Heart left ventricle (tissue), 16 donors: Measurements from ENCODE around the gene RASD2. TPM values are rescaled to one million over a fixed set of nuclear protein-coding genes. Genes with fewer than 3 reads are reported as not detected.

Source experiments
- ATAC-seq, 4 donors: fragments of 200-7000 bp; cut with Tn5 transposase; one replicate each; pipeline ENCODE4 v1.9.1; 2020 to 2022; ENCODE audit warnings: moderate library complexity in 4 of 4, mild to moderate bottlenecking in 3 of 4, moderate number of reproducible peaks in 1 of 4
- DNase-seq, 5 donors: peaks; one replicate each; pipeline ENCODE4 v3.0.0-alpha.2; 2020
- H3K27ac ChIP-seq, 12 donors: fragments of 200-600 bp; sonication (generic) in 4 of 12; one replicate each; pipeline versions ENCODE4 v1.5.0 to v1.8.0; 2016 to 2022; ENCODE audit warnings: mild to moderate bottlenecking in 2 of 12
- H3K27me3 ChIP-seq, 9 donors: fragments of 200-600 bp; sonication (generic) in 2 of 9; one replicate each; pipeline versions ENCODE4 v1.5.1 to v1.8.0; 2016 to 2022; ENCODE audit warnings: mild to moderate bottlenecking in 3 of 9
- H3K36me3 ChIP-seq, 9 donors: fragments of 200-600 bp; sonication (generic) in 2 of 9; one replicate each; pipeline versions ENCODE4 v1.5.0 to v1.8.0; 2018 to 2022; ENCODE audit warnings: mild to moderate bottlenecking in 2 of 9
- H3K4me1 ChIP-seq, 12 donors: fragments of 200-600 bp; sonication (generic) in 4 of 12; one replicate each; pipeline versions ENCODE4 v1.5.0 to v1.8.0; 2016 to 2022; ENCODE audit warnings: mild to moderate bottlenecking in 3 of 12
- H3K4me3 ChIP-seq, 12 donors: fragments of 200-600 bp; sonication (generic) in 4 of 12; one replicate each; pipeline versions ENCODE4 v1.5.0 to v1.8.0; 2017 to 2022; ENCODE audit warnings: mild to moderate bottlenecking in 9 of 12, moderate library complexity in 4 of 12
- H3K9me3 ChIP-seq, 12 donors: fragments of 200-600 bp; sonication (generic) in 4 of 12; one replicate each; pipeline versions ENCODE4 v1.5.0 to v1.8.0; 2016 to 2022; ENCODE audit warnings: mild to moderate bottlenecking in 1 of 12
- POLR2A ChIP-seq, 2 donors: fragments of 450-650 bp; IDR thresholded peaks; one replicate each; pipeline ENCODE4 v1.6.1; 2017; ENCODE audit warnings: antibody characterized with exemption in 2 of 2, mild to moderate bottlenecking in 2 of 2, moderate library complexity in 2 of 2
- WGBS, 4 donors: extraction: QIAGEN DNeasy Blood & Tissue Kit in 2 of 4; methylation state at CpG; one replicate each; pipeline versions ENCODE4 v1.1.5 to v1.1.7; 2013 to 2018; 5-methylcytosine and 5-hydroxymethylcytosine counted together
- intact Hi-C, 10 donors: fragments of 100-400 bp; cut with DNase I; formaldehyde crosslinking; loops; one replicate each; pipeline versions ENCODE4 v1.11.1 to v1.14.2; 2022
- polyA plus RNA-seq, 2 donors: library from polyadenylated mRNA; stranded (reverse); fragments of 200-250 nt; gene quantifications; one replicate each; pipeline ENCODE4 v1.2.3, GENCODE V29; 2013
- total RNA-seq, 9 donors: library from RNA; depleted of rRNA in 2 of 9; stranded (reverse); fragments of >200 nt in 2 of 9; fragmentation: NEBNext Ultra II Directional in 3 of 9; extraction: Animal tissue kit (Norgen Biotek cat#: 25700) in 3 of 9; gene quantifications; one replicate each; pipeline versions ENCODE4 v1.1.0 to v1.2.4, GENCODE V29; 2016 to 2023
- TF ChIP-seq, protein P1 (sequence below), 12 donors: fragments of 200-600 bp; sonication (generic) in 4 of 12; IDR thresholded peaks; one replicate each; pipeline versions ENCODE4 v1.5.0 to v1.8.0; 2018 to 2022; ENCODE audit warnings: antibody characterized with exemption in 12 of 12, mild to moderate bottlenecking in 5 of 12
- donor health status: ischemic (EF 13 %, LVEDD 7.1; RV severe dilation, severe dysfunction).
- donor health status: healthy with polysubstance abuse.
- donor health status: DM: no; HTN: yes; CAD: no.
- donor health status: DM: no; HTN: no; CAD: no.
- donor health status: ischemic (EF 25% LVEDD 6.9; RV normal size, moderate dysfunction).
- donor health status: ischemic (EF 25% LVEDD 5.7; RV mildly dilated, moderate dysfunction).
- donor health status: healthy.
- donor health status: DM: yes; HTN: yes; CAD: no.
- donor health status: ischemic (EF 35%, LVEDD 5.7; RV mildly dilated, moderate dysfunction).
- donor health status: nonischemic (EF 11% LVEDD 7.7; RV severe dilation, severe dysfunction).
- donor health status: DM: yes; HTN: yes; CAD: no.
- donor health status: PGD.
- donor health status: ischemic (EF 29% LVEDD 5.4; RV normal size, mild dysfunction).
- donor health status: nonischemic (EF 23%, LVEDD 6.1; RV moderate dilation, normal function).

RASD2 gene
- total and polyA plus RNA-seq, 11 donors = 1.4 to 10.5 (median 5.0) TPM

DNA sequence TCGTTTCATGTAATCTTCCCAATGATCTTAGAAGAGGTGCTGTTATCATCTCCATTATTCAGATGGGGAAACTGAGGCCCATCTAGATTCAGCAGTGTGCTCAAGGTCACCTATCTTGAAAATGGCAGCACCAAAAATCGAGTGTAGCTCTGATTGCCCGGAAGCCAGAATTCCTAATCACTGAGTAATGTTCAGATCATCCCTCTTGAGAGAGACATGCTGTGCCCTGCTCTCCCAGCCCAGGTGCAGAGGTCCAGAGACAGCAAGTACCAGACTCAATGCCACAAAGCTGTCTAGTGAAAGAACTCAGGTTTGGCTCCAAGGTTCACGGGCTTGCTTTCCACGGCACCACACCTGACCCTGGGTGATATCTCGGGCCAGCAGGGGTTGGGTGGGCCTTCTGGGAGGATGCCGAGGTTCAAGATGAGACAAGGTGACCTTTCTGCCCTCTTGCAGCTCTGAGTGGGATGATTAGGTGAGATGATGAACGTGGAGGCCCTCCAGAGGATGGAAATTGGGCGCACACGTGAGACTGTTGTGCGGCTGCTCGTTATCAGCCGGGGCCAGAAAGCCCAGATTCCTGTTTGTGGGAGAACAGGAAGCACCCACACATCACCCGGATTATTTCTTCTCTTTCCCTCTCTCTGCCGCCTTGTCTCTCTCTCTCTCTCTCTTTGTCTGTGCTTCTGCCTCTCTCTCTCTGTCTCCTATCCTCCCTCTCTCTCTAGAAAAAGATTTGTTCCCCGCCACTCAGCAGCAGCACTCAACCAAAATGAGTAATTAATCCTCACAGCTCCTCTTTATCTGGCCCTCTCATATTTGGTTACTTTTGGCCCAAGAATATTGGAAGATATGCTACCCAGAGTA lies 19.0 kb upstream of the RASD2 start:
- peaks cover 0 to 23% (median 5%) of the 10 kb centered on the region in 9 donors for H3K27me3 ChIP-seq
- DNase-seq (no peak), ATAC-seq (no peak)
- H3K9me3 ChIP-seq = no peaks in the 10 kb centered on the region
- no peak overlapping the region for H3K27ac ChIP-seq
- peaks cover 0 to 10% (median 0%) of the 10 kb centered on the region in 12 donors for H3K4me1 ChIP-seq
- 59 to 70% (median 66%) methylated on average over 15 to 16 of the region's 16 CpGs for WGBS, 4 donors
- no peak overlapping the region for H3K4me3 ChIP-seq
- H3K36me3 ChIP-seq = no peaks in the 10 kb centered on the region
- TF ChIP-seq POLR2A (IDR thresholded peaks at IDR 0.05) = no peak
- TF ChIP-seq, protein P1, sequence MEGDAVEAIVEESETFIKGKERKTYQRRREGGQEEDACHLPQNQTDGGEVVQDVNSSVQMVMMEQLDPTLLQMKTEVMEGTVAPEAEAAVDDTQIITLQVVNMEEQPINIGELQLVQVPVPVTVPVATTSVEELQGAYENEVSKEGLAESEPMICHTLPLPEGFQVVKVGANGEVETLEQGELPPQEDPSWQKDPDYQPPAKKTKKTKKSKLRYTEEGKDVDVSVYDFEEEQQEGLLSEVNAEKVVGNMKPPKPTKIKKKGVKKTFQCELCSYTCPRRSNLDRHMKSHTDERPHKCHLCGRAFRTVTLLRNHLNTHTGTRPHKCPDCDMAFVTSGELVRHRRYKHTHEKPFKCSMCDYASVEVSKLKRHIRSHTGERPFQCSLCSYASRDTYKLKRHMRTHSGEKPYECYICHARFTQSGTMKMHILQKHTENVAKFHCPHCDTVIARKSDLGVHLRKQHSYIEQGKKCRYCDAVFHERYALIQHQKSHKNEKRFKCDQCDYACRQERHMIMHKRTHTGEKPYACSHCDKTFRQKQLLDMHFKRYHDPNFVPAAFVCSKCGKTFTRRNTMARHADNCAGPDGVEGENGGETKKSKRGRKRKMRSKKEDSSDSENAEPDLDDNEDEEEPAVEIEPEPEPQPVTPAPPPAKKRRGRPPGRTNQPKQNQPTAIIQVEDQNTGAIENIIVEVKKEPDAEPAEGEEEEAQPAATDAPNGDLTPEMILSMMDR (IDR thresholded peaks at IDR 0.05) = no peak
- intact Hi-C loops = no loop called here

DNA sequence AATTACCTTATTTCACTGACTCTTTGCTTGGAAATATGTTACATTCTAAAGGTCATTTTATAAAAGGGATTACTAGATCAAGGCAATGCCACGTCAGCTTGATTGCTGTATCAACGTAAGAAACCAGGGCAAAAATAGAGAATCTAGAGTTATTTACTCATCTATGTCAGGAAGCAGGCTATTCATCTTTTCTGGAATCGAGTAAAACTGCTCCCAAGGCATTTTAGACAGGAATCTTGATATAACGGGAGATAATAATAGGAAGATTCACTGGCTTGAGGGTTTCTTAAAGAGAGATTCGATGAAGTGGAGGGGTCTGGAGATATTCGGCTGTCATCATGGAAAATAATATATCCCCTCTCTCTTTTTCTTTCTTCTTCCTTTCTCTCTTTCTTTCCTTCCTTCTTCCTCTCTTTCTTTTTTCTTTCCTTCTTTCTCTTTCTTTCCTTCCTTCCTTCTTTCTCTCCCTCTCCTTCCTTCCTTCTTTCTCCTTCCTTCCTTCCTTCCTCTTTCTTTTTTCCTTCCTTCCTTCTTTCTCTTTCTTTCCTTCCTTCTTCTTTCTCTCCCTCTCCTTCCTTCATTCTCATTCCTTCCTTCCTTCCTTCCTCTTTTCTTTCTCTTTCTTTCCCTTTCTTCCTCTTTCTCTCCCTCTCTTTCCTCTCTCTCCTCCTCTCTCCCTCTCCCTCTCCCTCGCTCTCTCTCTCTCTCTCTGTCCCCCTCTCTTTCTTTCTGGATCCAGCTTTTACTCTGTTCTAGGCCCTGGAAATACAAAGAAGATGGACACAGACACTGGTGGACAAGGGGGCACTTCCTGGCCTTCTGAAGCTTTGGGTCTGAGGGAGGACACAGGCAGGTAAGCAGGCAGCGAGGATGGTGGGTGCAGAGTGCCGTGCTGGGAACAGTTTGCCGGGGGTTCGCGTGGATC lies 18.1 kb upstream of the RASD2 start:
- TF ChIP-seq, protein P1 (IDR thresholded peaks at IDR 0.05) = no peak
- TF ChIP-seq POLR2A (IDR thresholded peaks at IDR 0.05) = no peak
- Histone ChIP-seq H3K27ac (no peak overlapping the region), H3K36me3 (no peaks in the 10 kb centered on the region), H3K4me3 (no peak overlapping the region), H3K27me3 (peaks cover 0 to 16% (median 3%) of the 10 kb centered on the region in 9 donors), H3K9me3 (no peaks in the 10 kb centered on the region), H3K4me1 (peaks cover 0 to 10% (median 0%) of the 10 kb centered on the region in 12 donors)
- DNase-seq (no peak), ATAC-seq (no peak)
- WGBS, 4 donors = 78 to 81% (median 81%) methylated on average over 12 of the region's 12 CpGs
- intact Hi-C loops = no loop called here

DNA sequence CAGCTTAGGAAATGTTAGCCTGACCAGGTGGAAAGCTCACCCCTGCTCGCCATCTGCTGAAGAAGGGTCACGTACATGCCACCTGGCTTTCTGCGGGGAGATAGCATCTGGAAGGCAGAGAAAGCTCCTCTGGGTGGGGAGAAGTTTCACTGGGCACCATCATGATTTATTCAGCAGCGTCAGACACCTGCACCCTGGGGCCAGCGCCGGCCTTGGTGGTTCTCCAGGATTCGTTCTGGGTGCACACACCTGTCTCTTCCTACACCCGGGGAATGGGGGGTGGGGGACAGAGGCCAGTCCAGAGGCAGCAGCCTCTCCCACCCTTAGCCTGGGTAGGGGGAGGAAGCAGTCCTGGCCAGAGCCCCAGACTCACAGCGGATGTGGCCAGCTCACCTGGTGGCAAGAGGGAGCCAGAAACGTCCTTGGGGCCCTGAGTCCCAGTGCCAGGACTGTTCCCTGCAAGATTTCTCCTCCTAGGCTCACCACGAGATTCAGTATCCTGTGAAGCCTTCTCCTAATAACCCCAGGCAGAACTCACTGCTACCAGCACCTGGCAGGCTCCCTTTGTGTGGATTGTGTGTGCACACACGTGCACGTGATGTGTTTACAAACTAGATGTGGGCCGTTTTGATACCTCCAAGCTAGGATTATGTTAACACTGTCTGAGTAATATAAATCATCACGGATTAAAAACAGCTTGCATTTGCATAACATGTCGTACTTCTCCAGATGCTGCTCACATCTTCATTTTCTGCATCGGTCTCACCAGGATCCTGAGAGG lies 17.3 kb upstream of the RASD2 start:
- intact Hi-C loops = no loop called here
- no peaks in the 10 kb centered on the region for H3K9me3 ChIP-seq
- ATAC-seq (no peak), DNase-seq (no peak)
- WGBS, 4 donors = 82 to 85% (median 84%) methylated on average over 17 of the region's 17 CpGs
- H3K4me3 ChIP-seq = no peak overlapping the region
- peaks cover 0 to 11% (median 0%) of the 10 kb centered on the region in 9 donors for H3K27me3 ChIP-seq
- H3K27ac ChIP-seq = no peak overlapping the region
- TF ChIP-seq, protein P1 (IDR thresholded peaks at IDR 0.05) = no peak
- TF ChIP-seq POLR2A (IDR thresholded peaks at IDR 0.05) = no peak
- H3K36me3 ChIP-seq = no peaks in the 10 kb centered on the region
- H3K4me1 ChIP-seq = peaks cover 0 to 10% (median 0%) of the 10 kb centered on the region in 12 donors
